HG03442 (cell line): ENCODE results near the gene USP17L10.
"Not testable (repeated sequence)": the region's sequence is repeated elsewhere in the genome, so short reads cannot be mapped to it uniquely, and the experiment has no call there.

ENCODE experiments used
- ATAC-seq: cut with Tn5 transposase; IDR thresholded peaks from one replicate; pipeline ENCODE4 v1.9.1; 2021; ENCODE audit warnings: mild to moderate bottlenecking, moderate library complexity; ENCODE audit not compliant: unreplicated experiment

USP17L10 gene, protein sequence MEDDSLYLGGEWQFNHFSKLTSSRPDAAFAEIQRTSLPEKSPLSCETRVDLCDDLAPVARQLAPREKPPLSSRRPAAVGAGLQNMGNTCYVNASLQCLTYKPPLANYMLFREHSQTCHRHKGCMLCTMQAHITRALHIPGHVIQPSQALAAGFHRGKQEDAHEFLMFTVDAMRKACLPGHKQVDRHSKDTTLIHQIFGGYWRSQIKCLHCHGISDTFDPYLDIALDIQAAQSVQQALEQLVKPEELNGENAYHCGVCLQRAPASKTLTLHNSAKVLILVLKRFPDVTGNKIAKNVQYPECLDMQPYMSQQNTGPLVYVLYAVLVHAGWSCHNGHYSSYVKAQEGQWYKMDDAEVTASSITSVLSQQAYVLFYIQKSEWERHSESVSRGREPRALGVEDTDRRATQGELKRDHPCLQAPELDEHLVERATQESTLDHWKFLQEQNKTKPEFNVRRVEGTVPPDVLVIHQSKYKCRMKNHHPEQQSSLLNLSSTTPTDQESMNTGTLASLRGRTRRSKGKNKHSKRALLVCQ

GRCh38 chr4:9210357-9210756 is at the start of gene USP17L10:
Gene USP17L10 (plus strand): TSS chr4:9210657. CDS start chr4:9210657, 0 bp downstream.
- not testable (repeated sequence) for ATAC-seq

GRCh38 chr4:9165990-9166389 is 44.5 kb upstream of the USP17L10 start:
- not testable (repeated sequence) for ATAC-seq

DNA sequence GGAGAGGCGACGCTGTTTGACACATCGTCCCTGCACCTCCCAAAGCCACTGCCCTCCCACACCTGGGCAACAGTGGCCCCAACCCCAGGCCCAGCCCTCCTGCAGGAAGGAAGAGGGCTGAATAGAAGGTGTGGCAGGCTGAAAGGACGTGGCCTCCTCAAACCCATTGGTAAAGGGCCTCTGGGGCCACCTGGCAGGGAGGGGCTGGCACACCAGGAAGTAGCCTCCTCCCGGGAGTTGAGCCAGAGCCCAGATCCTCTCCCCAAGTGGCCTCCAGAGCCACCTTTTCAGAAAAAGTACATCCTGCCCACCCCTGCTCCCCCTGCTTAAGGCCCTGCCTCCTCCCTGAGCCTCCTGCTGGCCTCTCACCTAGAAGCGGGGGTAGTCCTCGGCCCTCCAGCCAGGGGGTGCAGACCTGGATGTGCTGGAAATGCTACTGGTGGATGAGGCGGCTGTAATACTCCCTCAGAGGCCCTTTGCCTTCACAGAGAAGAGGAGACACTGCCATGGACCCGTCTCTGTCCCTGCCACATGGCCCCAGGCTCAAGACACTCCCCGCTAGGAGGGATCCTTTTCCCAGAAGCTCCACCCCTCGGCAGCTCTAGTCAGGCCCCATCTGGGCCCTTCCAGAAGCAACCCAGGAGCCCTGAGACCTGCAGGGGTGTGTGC is 40.5 kb upstream of the USP17L10 start, which contains the start of gene FAM90A26:
Gene FAM90A26, plus strand, starts transcription at position 619 of the 669 bp plus-strand sequence. CDS start 2,764 bp downstream, outside the sequence.
- not testable (repeated sequence) for ATAC-seq

GRCh38 chr4:9214701-9215100 is 4.2 kb downstream of the USP17L10 start:
- ATAC-seq: not testable (repeated sequence)

DNA sequence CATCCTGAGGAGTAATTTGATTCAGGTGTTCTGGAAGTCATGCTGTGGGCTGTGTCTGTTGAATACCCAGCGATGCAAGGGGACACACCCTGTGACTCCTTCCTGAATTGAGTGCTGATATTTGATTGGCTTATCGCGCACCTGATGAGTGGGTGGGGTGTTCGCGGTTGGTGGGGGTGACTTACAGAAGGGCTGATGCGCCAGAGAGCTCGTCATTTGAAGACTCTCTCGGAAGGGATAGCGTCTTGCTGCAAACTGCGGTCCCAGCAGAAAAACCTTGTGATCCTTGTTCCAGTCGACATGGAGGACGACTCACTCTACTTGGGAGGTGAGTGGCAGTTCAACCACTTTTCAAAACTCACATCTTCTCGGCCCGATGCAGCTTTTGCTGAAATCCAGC is 4.6 kb downstream of the USP17L10 start, which contains the start of gene USP17L11:
Gene USP17L11, plus strand, starts transcription at position 301 of the 400 bp plus-strand sequence. Its CDS starts 0 bp downstream, at position 301.
- not testable (repeated sequence) for ATAC-seq

DNA sequence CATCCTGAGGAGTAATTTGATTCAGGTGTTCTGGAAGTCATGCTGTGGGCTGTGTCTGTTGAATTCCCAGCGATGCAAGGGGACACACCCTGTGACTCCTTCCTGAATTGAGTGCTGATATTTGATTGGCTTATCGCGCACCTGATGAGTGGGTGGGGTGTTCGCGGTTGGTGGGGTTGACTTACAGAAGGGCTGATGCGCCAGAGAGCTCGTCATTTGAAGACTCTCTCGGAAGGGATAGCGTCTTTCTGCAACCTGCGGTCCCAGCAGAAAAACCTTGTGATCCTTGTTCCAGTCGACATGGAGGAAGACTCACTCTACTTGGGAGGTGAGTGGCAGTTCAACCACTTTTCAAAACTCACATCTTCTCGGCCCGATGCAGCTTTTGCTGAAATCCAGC is 9.4 kb downstream of the USP17L10 start, which contains the start of gene USP17L12:
Gene USP17L12, plus strand, starts transcription at position 301 of the 400 bp plus-strand sequence. Its CDS starts 0 bp downstream, at position 301.
- not testable (repeated sequence) for ATAC-seq

GRCh38 chr4:9224596-9224995 is 14.1 kb downstream of the USP17L10 start, which contains the start of gene USP17L13:
Gene USP17L13 (plus strand): TSS chr4:9224896. CDS start chr4:9224896, 0 bp downstream.
- ATAC-seq: not testable (repeated sequence)

GRCh38 chr4:9230249-9230648 is 19.8 kb downstream of the USP17L10 start:
- ATAC-seq: not testable (repeated sequence)

- not testable (repeated sequence) for ATAC-seq
Measured at GRCh38 chr4:9234085-9234484, 23.6 kb downstream of the USP17L10 start, which contains the start of gene USP17L15. Gene USP17L15 (plus strand): TSS chr4:9234385. CDS start chr4:9234385, 0 bp downstream.

- not testable (repeated sequence) for ATAC-seq
Measured at GRCh38 chr4:9238461-9238860, 28.0 kb downstream of the USP17L10 start.

GRCh38 chr4:9243579-9243978 is 33.1 kb downstream of the USP17L10 start, which contains the start of gene USP17L17:
Gene USP17L17 (plus strand): TSS chr4:9243879. CDS start chr4:9243879, 0 bp downstream.
- not testable (repeated sequence) for ATAC-seq

GRCh38 chr4:9247953-9248680 is 37.7 kb downstream of the USP17L10 start, which contains the start of gene USP17L18:
Gene USP17L18 (plus strand): TSS chr4:9248630. CDS start chr4:9248630, 0 bp downstream.
- not testable (repeated sequence) for ATAC-seq

DNA sequence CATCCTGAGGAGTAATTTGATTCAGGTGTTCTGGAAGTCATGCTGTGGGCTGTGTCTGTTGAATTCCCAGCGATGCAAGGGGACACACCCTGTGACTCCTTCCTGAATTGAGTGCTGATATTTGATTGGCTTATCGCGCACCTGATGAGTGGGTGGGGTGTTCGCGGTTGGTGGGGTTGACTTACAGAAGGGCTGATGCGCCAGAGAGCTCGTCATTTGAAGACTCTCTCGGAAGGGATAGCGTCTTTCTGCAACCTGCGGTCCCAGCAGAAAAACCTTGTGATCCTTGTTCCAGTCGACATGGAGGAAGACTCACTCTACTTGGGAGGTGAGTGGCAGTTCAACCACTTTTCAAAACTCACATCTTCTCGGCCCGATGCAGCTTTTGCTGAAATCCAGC is 42.6 kb downstream of the USP17L10 start, which contains the start of gene USP17L19:
Gene USP17L19, plus strand, starts transcription at position 301 of the 400 bp plus-strand sequence. Its CDS starts 0 bp downstream, at position 301.
- ATAC-seq: not testable (repeated sequence)

- not testable (repeated sequence) for ATAC-seq
Measured at GRCh38 chr4:9257824-9258223, 47.4 kb downstream of the USP17L10 start, which contains the start of gene USP17L20. Gene USP17L20 (plus strand): TSS chr4:9258124. CDS start chr4:9258124, 0 bp downstream.
